Measurements from ENCODE around the gene NAGS.
"Not testable (repeated sequence)": the region's sequence is repeated elsewhere in the genome, so short reads cannot be mapped to it uniquely, and the experiment has no call there.

NAGS gene

DNA sequence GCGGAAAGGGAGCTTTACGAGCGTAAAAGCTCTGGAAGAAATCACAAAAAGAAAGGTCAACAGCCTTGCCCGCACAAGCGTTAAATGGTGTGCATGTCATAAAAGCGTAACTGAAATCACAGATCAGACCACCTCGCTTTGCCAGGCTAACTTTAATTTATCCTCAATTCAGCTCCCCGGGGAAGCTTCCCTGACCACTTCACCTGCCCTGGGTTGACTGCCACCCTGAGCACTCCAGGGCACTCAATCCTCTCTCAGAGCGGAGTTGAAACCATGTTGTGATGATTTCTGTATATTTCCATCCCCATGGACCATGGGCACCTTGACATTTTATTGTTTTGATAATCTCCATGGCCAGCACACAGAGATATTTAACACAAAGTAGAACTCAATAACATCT is 16.1 kb upstream of the NAGS start:
- no peak for DNase-seq (ENCODE audit: low read depth in 1 of 2, low spot score in 1 of 2)
- in situ Hi-C loops (cut with HindIII; ENCODE audit: low pct_unique_long_range_greater_than_20kb, low sequenced_read_pairs): no loop called here
- no peak for TF ChIP-seq JUND (IDR thresholded peaks at IDR 0.05; ENCODE audit: low read depth)

- in situ Hi-C loops (cut with HindIII; ENCODE audit: low pct_unique_long_range_greater_than_20kb, low sequenced_read_pairs): no loop called here
- DNase-seq (ENCODE audit: low read depth in 1 of 2, low spot score in 1 of 2): no peak
- TF ChIP-seq JUND (IDR thresholded peaks at IDR 0.05; ENCODE audit: low read depth): no peak
These were observed 11.8 kb upstream of the NAGS start for GRCh38 chr17:43992641-43993040.

GRCh38 chr17:43994272-43995149 is 9.9 kb upstream of the NAGS start:
- in situ Hi-C loops (cut with HindIII; ENCODE audit: low pct_unique_long_range_greater_than_20kb, low sequenced_read_pairs): no loop called here
- peak; percentile 79 to 85 for DNase-seq (ENCODE audit: low read depth in 1 of 2, low spot score in 1 of 2)
- TF ChIP-seq JUND (IDR thresholded peaks at IDR 0.05; ENCODE audit: low read depth): no peak

- DNase-seq (ENCODE audit: low read depth in 1 of 2, low spot score in 1 of 2): no peak
- in situ Hi-C loops (cut with HindIII; ENCODE audit: low pct_unique_long_range_greater_than_20kb, low sequenced_read_pairs): no loop called here
- TF ChIP-seq JUND (IDR thresholded peaks at IDR 0.05; ENCODE audit: low read depth): no peak
These were observed 9.3 kb upstream of the NAGS start for GRCh38 chr17:43995150-43995471.

DNA sequence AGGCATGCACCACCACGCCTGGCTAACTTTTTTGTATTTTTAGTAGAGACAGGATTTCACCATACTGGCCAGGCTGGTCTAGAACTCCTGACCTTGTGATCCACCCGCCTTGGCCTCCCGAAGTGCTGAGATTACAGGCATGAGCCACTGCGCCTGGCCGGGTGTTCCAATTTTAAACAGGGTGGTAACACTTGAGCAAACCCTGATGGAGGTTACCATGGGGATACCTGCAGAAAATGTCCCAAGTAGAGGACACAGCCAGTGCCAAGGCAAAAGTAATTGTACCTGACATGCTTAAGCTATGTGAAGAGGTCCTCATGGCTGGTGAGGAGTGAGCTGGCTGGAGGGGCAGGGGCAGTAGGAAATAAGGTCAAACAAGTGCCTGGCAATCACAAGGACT is 7.2 kb upstream of the NAGS start:
- in situ Hi-C loops (cut with HindIII; ENCODE audit: low pct_unique_long_range_greater_than_20kb, low sequenced_read_pairs); DNase-seq (ENCODE audit: low read depth in 1 of 2, low spot score in 1 of 2): not testable (repeated sequence)

GRCh38 chr17:43998552-43998951 is 5.9 kb upstream of the NAGS start:
- no peak for TF ChIP-seq JUND (IDR thresholded peaks at IDR 0.05; ENCODE audit: low read depth)
- DNase-seq (ENCODE audit: low read depth in 1 of 2, low spot score in 1 of 2): no peak
- in situ Hi-C loops (cut with HindIII; ENCODE audit: low pct_unique_long_range_greater_than_20kb, low sequenced_read_pairs): no loop called here

DNA sequence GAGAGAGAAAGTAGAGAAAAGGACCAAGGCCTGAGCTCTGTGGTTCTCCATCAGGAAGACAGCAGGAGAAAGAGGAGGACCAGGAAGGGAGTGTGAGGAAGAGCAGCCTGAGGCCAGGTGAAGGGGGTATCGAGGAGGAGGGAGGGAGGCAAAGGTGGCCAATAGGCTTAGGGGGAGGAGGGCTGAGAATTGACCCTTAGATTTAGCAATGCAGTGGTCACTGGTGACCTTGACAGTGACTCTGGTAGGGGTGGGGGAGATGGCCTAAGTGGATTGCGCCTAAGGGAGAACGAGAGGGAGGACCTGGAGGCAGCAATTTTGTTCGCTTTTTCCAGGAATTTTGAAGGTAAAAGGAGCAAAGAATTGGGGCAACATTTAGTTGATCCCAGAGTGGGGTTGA is 5.4 kb upstream of the NAGS start:
- no peak for DNase-seq (ENCODE audit: low read depth in 1 of 2, low spot score in 1 of 2)
- in situ Hi-C loops (cut with HindIII; ENCODE audit: low pct_unique_long_range_greater_than_20kb, low sequenced_read_pairs): no loop called here
- TF ChIP-seq JUND (IDR thresholded peaks at IDR 0.05; ENCODE audit: low read depth): no peak

- no peak for DNase-seq (ENCODE audit: low read depth in 1 of 2, low spot score in 1 of 2)
- in situ Hi-C loops (cut with HindIII; ENCODE audit: low pct_unique_long_range_greater_than_20kb, low sequenced_read_pairs): no loop called here
- TF ChIP-seq JUND (IDR thresholded peaks at IDR 0.05; ENCODE audit: low read depth): no peak
These were observed 4.1 kb upstream of the NAGS start for GRCh38 chr17:44000141-44000860.

- DNase-seq (ENCODE audit: low read depth in 1 of 2, low spot score in 1 of 2): peak in 1 of 2 experiments; percentile 26
- in situ Hi-C loops (cut with HindIII; ENCODE audit: low pct_unique_long_range_greater_than_20kb, low sequenced_read_pairs): no loop called here
- no peak for TF ChIP-seq JUND (IDR thresholded peaks at IDR 0.05; ENCODE audit: low read depth)
These were observed 3.5 kb upstream of the NAGS start for GRCh38 chr17:44000871-44001460.

DNA sequence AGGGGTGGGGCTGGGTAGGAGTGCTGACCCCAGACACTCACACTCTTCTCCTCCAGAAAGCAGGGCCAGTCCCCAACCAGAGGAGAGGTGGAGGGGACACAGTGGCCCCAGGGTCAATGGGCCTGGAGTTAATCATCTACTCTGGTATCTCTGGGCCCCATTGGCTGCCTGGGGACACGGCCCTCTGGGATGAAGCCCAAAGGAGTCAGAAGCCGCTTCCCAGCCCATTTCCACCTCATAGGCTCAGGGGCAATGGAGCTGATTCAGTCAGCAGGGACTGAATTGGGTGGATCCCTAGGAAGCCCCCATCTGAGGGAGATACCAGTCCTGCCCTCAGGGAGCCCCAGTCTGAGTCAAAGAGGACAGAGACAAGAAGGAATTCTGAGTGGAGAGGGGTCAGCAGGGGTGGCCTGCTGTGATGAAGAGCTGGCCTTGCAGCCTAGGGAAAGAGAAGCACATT is 2.9 kb upstream of the NAGS start:
- TF ChIP-seq JUND (IDR thresholded peaks at IDR 0.05; ENCODE audit: low read depth): no peak
- in situ Hi-C loops (cut with HindIII; ENCODE audit: low pct_unique_long_range_greater_than_20kb, low sequenced_read_pairs): no loop called here
- DNase-seq (ENCODE audit: low read depth in 1 of 2, low spot score in 1 of 2): no peak

DNA sequence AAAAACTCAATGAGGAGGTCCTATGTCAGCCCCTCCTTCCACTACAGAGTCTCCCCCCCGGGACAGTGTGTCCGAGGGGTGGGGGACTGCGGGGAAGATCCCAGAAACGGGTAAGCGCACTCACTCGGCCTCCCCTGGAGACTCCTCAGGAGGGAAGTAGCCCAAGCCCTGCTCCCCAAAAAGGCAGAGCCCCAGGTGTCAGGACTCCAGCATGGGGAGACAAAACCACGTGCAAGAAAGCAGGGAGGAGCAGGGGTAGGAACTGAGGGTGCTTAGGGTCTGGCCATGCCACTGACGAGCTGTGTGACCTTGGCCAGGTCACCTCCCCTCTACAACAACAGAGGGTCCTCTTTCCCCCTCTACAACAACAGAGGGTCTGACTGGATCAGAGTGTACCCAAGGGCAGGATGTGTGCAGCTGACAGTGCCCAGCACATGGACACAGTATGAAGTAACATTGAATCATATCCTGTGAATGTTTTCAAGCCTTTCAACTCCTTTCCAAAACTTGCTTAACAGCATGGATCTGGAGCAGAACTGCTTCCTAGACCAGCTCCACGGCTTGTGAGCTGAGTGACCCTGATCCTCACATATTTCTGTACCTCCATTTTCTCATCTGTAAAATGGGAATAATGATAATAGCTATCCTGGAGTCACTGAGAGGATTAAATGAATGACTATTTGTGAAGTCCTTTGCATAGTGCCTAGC is 2.1 kb upstream of the NAGS start:
- TF ChIP-seq JUND (IDR thresholded peaks at IDR 0.05; ENCODE audit: low read depth): no peak
- in situ Hi-C loops (cut with HindIII; ENCODE audit: low pct_unique_long_range_greater_than_20kb, low sequenced_read_pairs): no loop called here
- DNase-seq (ENCODE audit: low read depth in 1 of 2, low spot score in 1 of 2): no peak

- no peak for DNase-seq (ENCODE audit: low read depth in 1 of 2, low spot score in 1 of 2)
- TF ChIP-seq JUND (IDR thresholded peaks at IDR 0.05; ENCODE audit: low read depth): no peak
- in situ Hi-C loops (cut with HindIII; ENCODE audit: low pct_unique_long_range_greater_than_20kb, low sequenced_read_pairs): no loop called here
These were observed 522 bp downstream of the NAGS start for GRCh38 chr17:44004761-44005526.
